BE2C (cell line): ENCODE results near the gene NXPH1.

Experiments
- DNase-seq: peaks from one replicate; pipeline ENCODE4 v3.0.0-alpha.2; 2020
- H3K27me3 ChIP-seq: fragments of 250-450 bp; sonication (Bioruptor Pico); 2 replicates; pipeline ENCODE4 v1.5.1; 2020; ENCODE audit warnings: mild to moderate bottlenecking
- H3K36me3 ChIP-seq: fragments of 250-450 bp; sonication (Bioruptor Pico); 2 replicates; pipeline ENCODE4 v1.5.1; 2020; ENCODE audit warnings: mild to moderate bottlenecking
- H3K4me1 ChIP-seq: fragments of 250-450 bp; sonication (Bioruptor Pico); 2 replicates; pipeline ENCODE4 v1.5.1; 2020
- H3K4me3 ChIP-seq: 2 replicates; pipeline ENCODE4 v1.5.1; 2011; ENCODE audit warnings: low read depth, low read length
- H3K9me3 ChIP-seq: fragments of 250-450 bp; sonication (Bioruptor Pico); 2 replicates; pipeline ENCODE4 v1.5.1; 2020
- CTCF ChIP-seq: IDR thresholded peaks from 2 replicates; pipeline ENCODE4 v1.5.1; 2012; ENCODE audit warnings: mild to moderate bottlenecking, low read depth, low read length

Gene NXPH1

GRCh38 chr7:8440670-8441069, 7.3 kb downstream of the NXPH1 start:
- no peak overlapping the region for H3K4me3 ChIP-seq

GRCh38 chr7:8441106-8441965, 7.9 kb downstream of the NXPH1 start:
- Histone ChIP-seq H3K4me1 (no peaks in the 10 kb centered on the region), H3K27me3 (no peaks in the 10 kb centered on the region), H3K9me3 (peaks cover 7% of the 10 kb centered on the region), H3K4me3 (no peak overlapping the region), H3K36me3 (no peaks in the 10 kb centered on the region)
- TF ChIP-seq CTCF: no peak
- DNase-seq: no peak

More at GRCh38 chr7:8440670-8441069, 7.3 kb downstream of the NXPH1 start:
- H3K27me3 ChIP-seq: no peaks in the 10 kb centered on the region
- H3K9me3 ChIP-seq: peaks cover 7% of the 10 kb centered on the region
- no peak for TF ChIP-seq CTCF
- no peaks in the 10 kb centered on the region for H3K4me1 ChIP-seq
- H3K36me3 ChIP-seq: no peaks in the 10 kb centered on the region
- no peak for DNase-seq

GRCh38 chr7:8442051-8442813, 8.8 kb downstream of the NXPH1 start:
- Histone ChIP-seq H3K4me3 (no peak overlapping the region), H3K36me3 (no peaks in the 10 kb centered on the region), H3K27me3 (no peaks in the 10 kb centered on the region), H3K9me3 (peaks cover 7% of the 10 kb centered on the region), H3K4me1 (no peaks in the 10 kb centered on the region)
- no peak for DNase-seq
- TF ChIP-seq CTCF: no peak

- H3K27me3 ChIP-seq: no peaks in the 10 kb centered on the region
Observed at GRCh38 chr7:8442814-8443304, 9.4 kb downstream of the NXPH1 start.

GRCh38 chr7:8443576-8444467, 10.4 kb downstream of the NXPH1 start:
- no peak for DNase-seq
- H3K4me3 ChIP-seq: no peak overlapping the region
- no peaks in the 10 kb centered on the region for H3K27me3 ChIP-seq
- TF ChIP-seq CTCF: no peak
- H3K9me3 ChIP-seq: peaks cover 7% of the 10 kb centered on the region
- no peaks in the 10 kb centered on the region for H3K4me1 ChIP-seq
- no peaks in the 10 kb centered on the region for H3K36me3 ChIP-seq

More at GRCh38 chr7:8442814-8443304, 9.4 kb downstream of the NXPH1 start:
- Histone ChIP-seq H3K4me3 (no peak overlapping the region), H3K36me3 (no peaks in the 10 kb centered on the region), H3K9me3 (peaks cover 7% of the 10 kb centered on the region), H3K4me1 (no peaks in the 10 kb centered on the region)
- no peak for TF ChIP-seq CTCF
- DNase-seq: no peak
